GM12874 (cell line): ENCODE results near the gene LRRC47.

Source experiments
- CTCF ChIP-seq: IDR thresholded peaks from 2 replicates; pipeline ENCODE4 v1.5.1; 2011; ENCODE audit warnings: low read depth, mild to moderate bottlenecking, control low read depth, low read length, moderate library complexity; ENCODE audit not compliant: insufficient read depth

LRRC47 gene

GRCh38 chr1:3783651-3784474 is 12.4 kb downstream of the LRRC47 start:
- no peak for TF ChIP-seq CTCF

DNA sequence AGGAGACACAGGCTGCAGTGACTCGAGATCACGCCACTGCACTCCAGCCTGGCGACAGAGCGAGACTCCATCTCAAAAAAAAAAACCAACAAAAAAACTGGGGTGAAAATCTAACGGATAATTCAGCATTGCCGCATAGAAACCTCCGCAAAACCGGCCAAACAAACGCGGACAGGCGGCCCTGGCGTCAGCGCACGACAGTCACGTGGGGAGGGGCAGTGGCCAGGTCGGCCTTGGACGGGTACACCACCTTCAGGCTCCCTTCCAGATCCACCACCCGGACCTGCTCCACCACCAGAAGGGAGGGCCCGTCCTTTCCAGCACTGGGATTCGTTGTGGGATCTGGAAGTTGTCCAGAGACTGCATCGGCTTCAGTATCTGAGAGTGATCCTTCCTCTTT is 15.4 kb downstream of the LRRC47 start:
- no peak for TF ChIP-seq CTCF

GRCh38 chr1:3779912-3780416 is 16.3 kb downstream of the LRRC47 start:
- no peak for TF ChIP-seq CTCF

GRCh38 chr1:3779265-3779911 is 16.9 kb downstream of the LRRC47 start:
- no peak for TF ChIP-seq CTCF

- TF ChIP-seq CTCF, result no peak
Measured at GRCh38 chr1:3778590-3779264, 17.6 kb downstream of the LRRC47 start.

DNA sequence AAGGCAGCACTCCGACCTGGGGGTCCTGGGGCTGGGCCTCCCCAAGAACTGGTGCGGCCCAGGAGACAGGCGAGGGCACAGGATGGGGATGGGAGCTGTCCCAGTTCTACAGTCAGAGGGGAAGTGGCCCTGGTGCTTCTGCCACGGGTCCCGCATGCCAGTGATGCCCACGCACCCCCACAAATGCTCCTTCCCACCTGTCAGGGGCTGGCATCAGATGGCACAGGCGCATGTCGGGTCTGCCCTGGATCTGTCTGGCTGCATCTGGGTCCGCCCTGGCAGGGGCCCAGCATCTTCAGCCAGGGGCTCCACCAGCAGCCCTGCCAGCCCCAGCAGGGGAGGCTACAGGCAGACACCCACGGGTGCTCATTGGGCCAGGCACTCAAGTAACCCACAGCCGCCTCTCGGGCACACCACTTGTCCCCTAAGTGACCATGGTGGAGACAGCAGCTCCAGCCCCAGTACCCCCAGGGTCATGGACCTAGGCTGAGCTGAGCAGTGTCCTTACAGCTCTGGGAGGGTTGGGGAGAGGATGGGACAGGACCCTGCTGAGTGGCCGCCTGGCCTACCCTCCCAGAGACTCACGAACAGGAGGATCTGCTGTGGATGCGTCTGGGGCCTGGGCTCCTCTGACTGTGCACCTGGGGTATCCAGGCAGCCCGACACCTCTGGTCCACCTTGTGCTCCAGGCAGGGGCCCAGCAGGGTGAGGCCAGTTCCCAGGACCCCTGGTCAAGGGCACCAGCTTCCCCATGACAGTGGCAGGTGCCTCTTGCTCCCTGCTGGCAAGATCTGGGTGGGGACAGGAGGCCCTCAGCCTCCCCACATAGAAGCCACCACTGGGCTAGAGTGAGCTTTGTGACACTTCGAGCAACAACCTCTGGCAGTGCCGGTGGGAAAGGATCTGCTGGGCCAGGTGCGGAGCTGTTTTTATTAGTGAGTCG is 18.4 kb downstream of the LRRC47 start:
- TF ChIP-seq CTCF, result no peak
